HepG2 (cell line): ENCODE data around the gene VTI1B. TPM values are rescaled to one million over a fixed set of nuclear protein-coding genes. Genes with fewer than 3 reads are reported as not detected.

Source experiments
- ATAC-seq: fragments of 200-7000 bp; cut with Tn5 transposase; 3 replicates; pipeline ENCODE4 v1.9.1; 2020; ENCODE audit warnings: mild to moderate bottlenecking, moderate library complexity
- BruUV-seq: library from RNA; stranded (reverse); fragments of 400-500 nt; replicated peaks from 2 replicates; lab custom pipeline; 2021; lab: Mats Ljungman, UMichigan
- CTCF ChIA-PET: fragments of 300-600 bp; formaldehyde crosslinking; extraction: SDS; loops from one replicate; lab custom pipeline; 2021; ENCODE audit warnings: low total read pairs, inconsistent platforms, low intra/inter-chr PET ratio; lab: Yijun Ruan, JAX
- POLR2A ChIA-PET: fragments of 350-600 bp; sonication (Branson Sonifier 250); formaldehyde crosslinking; loops from one replicate; lab custom pipeline; 2020; ENCODE audit warnings: antibody characterized with exemption, inconsistent platforms; lab: Yijun Ruan, JAX
- DNase-seq: peaks from one replicate; pipeline ENCODE4 v3.0.0-alpha.2; 2015; ENCODE audit warnings: low spot score
- FAIRE-seq: peaks from 3 replicates; lab custom pipeline; 2011; peaks lifted over from hg19 to GRCh38; lab: Jason Lieb, UNC
- H2AFZ ChIP-seq: one replicate; pipeline ENCODE4 v1.6.1; 2011; ENCODE audit warnings: low read length, inconsistent platforms
- H3K27ac ChIP-seq: fragments of 300-600 bp; 3 replicates; pipeline ENCODE4 v1.8.0; 2011; ENCODE audit warnings: mixed run types, mild to moderate bottlenecking, mixed read lengths, low read length, inconsistent platforms; ENCODE audit not compliant: insufficient read depth; ENCODE audit errors: extremely low read length
- H3K27me3 ChIP-seq, 2 experiments: fragments of 200-600 bp in 1 of 2; 2 replicates in 1 of 2; 3 replicates in 1 of 2; pipeline versions ENCODE4 v1.6.0 to v1.8.0; 2011; ENCODE audit warnings: low read length in 2 of 2, mild to moderate bottlenecking in 2 of 2, moderate library complexity in 2 of 2, inconsistent platforms in 1 of 2; ENCODE audit not compliant: insufficient read depth in 2 of 2, control insufficient read depth in 1 of 2
- H3K36me3 ChIP-seq, 2 experiments: fragments of 200-600 bp in 1 of 2; replicated peaks in 1 of 2; 2 replicates in 1 of 2; 3 replicates in 1 of 2; pipeline versions ENCODE4 v1.5.1 to v1.8.0; 2011; ENCODE audit warnings: low read length in 2 of 2, inconsistent platforms in 1 of 2; ENCODE audit not compliant: insufficient read depth in 2 of 2, control insufficient read depth in 1 of 2
- H3K4me1 ChIP-seq: 2 replicates; pipeline ENCODE4 v1.5.1; 2012; ENCODE audit warnings: low read length, inconsistent platforms; ENCODE audit not compliant: insufficient read depth
- H3K4me2 ChIP-seq: 2 replicates; pipeline ENCODE4 v1.6.0; 2011; ENCODE audit warnings: low read depth, low read length, inconsistent platforms
- H3K4me3 ChIP-seq, 3 experiments: fragments of 200-600 bp in 1 of 3; sonication (generic), shearing (Covaris generic) in 1 of 3; replicated peaks in 1 of 3; 2 replicates each; pipeline ENCODE4 v1.5.1; 2011 to 2016; ENCODE audit warnings: low read length in 3 of 3, inconsistent platforms in 2 of 3, low read depth in 2 of 3, mild to moderate bottlenecking in 2 of 3, control low read depth in 1 of 3, mixed read lengths in 1 of 3; ENCODE audit not compliant: insufficient read depth in 1 of 3
- H3K79me2 ChIP-seq: one replicate; pipeline ENCODE4 v1.6.1; 2011; ENCODE audit warnings: low read length, inconsistent platforms; ENCODE audit not compliant: insufficient read depth
- H3K9ac ChIP-seq: 2 replicates; pipeline ENCODE4 v1.6.0; 2011; ENCODE audit warnings: mild to moderate bottlenecking, low read depth, low read length, inconsistent platforms; ENCODE audit not compliant: insufficient read depth
- H3K9me3 ChIP-seq: 2 replicates; pipeline ENCODE4 v1.5.1; 2012; ENCODE audit warnings: mild to moderate bottlenecking, low read length
- H4K20me1 ChIP-seq: 2 replicates; pipeline ENCODE4 v1.6.0; 2011; ENCODE audit warnings: inconsistent platforms, mild to moderate bottlenecking, low read length, moderate library complexity; ENCODE audit not compliant: insufficient read depth
- BATF2 ChIP-seq: sonication (generic); formaldehyde crosslinking; IDR thresholded peaks from 2 replicates; pipeline ENCODE4 v1.8.0; 2022; ENCODE audit warnings: mild to moderate bottlenecking, missing genetic modification reagents, moderate library complexity
- FOXP4 ChIP-seq: sonication (generic); formaldehyde crosslinking; IDR thresholded peaks from 2 replicates; pipeline ENCODE4 v1.4.0; 2020; ENCODE audit warnings: missing genetic modification reagents
- NFAT5 ChIP-seq: sonication (generic); formaldehyde crosslinking; IDR thresholded peaks from 2 replicates; pipeline ENCODE4 v1.4.0; 2020; ENCODE audit warnings: missing genetic modification reagents
- NFATC3 ChIP-seq: sonication (generic); formaldehyde crosslinking; IDR thresholded peaks from 2 replicates; pipeline ENCODE4 v1.5.1; 2020; ENCODE audit warnings: mild to moderate bottlenecking, missing genetic modification reagents
- NFKB2 ChIP-seq: sonication (generic); formaldehyde crosslinking; IDR thresholded peaks from 2 replicates; pipeline ENCODE4 v1.4.0; 2020; ENCODE audit warnings: missing genetic modification reagents, borderline replicate concordance
- TRIM24 ChIP-seq: sonication (generic); formaldehyde crosslinking; IDR thresholded peaks from 2 replicates; pipeline ENCODE4 v1.8.0; 2022; ENCODE audit warnings: mild to moderate bottlenecking, missing genetic modification reagents
- ZNF280D ChIP-seq: sonication (generic); formaldehyde crosslinking; IDR thresholded peaks from 2 replicates; pipeline ENCODE4 v1.5.1; 2020; ENCODE audit warnings: mild to moderate bottlenecking, missing genetic modification reagents
- WGBS: methylation state at CpG from one replicate; pipeline ENCODE4 v1.1.6; 2017; ENCODE audit warnings: low lambda C conversion rate; 5-methylcytosine and 5-hydroxymethylcytosine counted together
- in situ Hi-C: cut with HindIII; loops from 2 replicates; pipeline ENCODE4 v1.10.0; 2017; ENCODE audit warnings: low pct_unique_long_range_greater_than_20kb; ENCODE audit not compliant: extremely low pct_ligation_motif_present
- intact Hi-C: fragments of 100-400 bp; cut with micrococcal nuclease; formaldehyde crosslinking; loops from one replicate; pipeline ENCODE4 v1.10.0; 2022; ENCODE audit not compliant: unreplicated experiment
- polyA plus RNA-seq, 8 experiments: library from polyadenylated mRNA; depleted of rRNA in 3 of 8; stranded (reverse) in 7 of 8; unstranded in 1 of 8; fragments of >200 nt; fragmentation: Illumina TruSeq in 4 of 8; extraction: Trizol in 4 of 8; gene quantifications; 2 replicates each; pipeline versions ENCODE4 v1.2.1 to v1.2.3, GENCODE V29; 2011 to 2016; ENCODE audit warnings: low read depth in 4 of 8, missing spikeins in 1 of 8, mixed read lengths in 1 of 8; ENCODE audit not compliant: insufficient read depth in 1 of 8
- total RNA-seq, 5 experiments: library from RNA; depleted of rRNA; stranded (reverse); fragments of >200 nt; fragmentation: Illumina TruSeq; extraction: Trizol; gene quantifications; 2 replicates each; pipeline ENCODE4 v1.2.3, GENCODE V29; 2016; ENCODE audit warnings: low read depth in 1 of 5
- TF ChIP-seq, protein P1 (sequence below): sonication (generic); formaldehyde crosslinking; IDR thresholded peaks from 2 replicates; pipeline ENCODE4 v1.9.0; 2021; ENCODE audit warnings: missing genetic modification reagents, mild to moderate bottlenecking, borderline replicate concordance
- TF ChIP-seq, protein P2 (sequence below): sonication (generic); formaldehyde crosslinking; IDR thresholded peaks from 2 replicates; pipeline ENCODE4 v1.5.0; 2020; ENCODE audit warnings: mild to moderate bottlenecking, missing genetic modification reagents, moderate library complexity

VTI1B gene
- total and polyA plus RNA-seq, 2 of the 13 experiments (the other 11 are each of a cell fraction or from before 2014, with no cell fraction given) = 39.0 to 103 TPM

GRCh38 chr14:67680121-67680602 lies 5.7 kb upstream of the VTI1B start:
- in situ Hi-C loops (no loop called here), intact Hi-C loops (no loop called here)
- peaks cover 15 to 76% of the 10 kb centered on the region in 2 experiments for H3K36me3 ChIP-seq
- WGBS = 97% methylated on average over 3 of the region's 3 CpGs
- ATAC-seq (no peak), DNase-seq (no peak), FAIRE-seq (no peak)
- H3K9me3 ChIP-seq = no peaks in the 10 kb centered on the region
- H2AFZ ChIP-seq = no peak overlapping the region
- H3K4me2 ChIP-seq = no peak overlapping the region
- H4K20me1 ChIP-seq = no peaks in the 10 kb centered on the region
- no peak overlapping the region for H3K27ac ChIP-seq
- no peaks in the 10 kb centered on the region for H3K27me3 ChIP-seq
- BruUV-seq = no TSS peak
- no peak overlapping the region for H3K4me3 ChIP-seq
- CTCF ChIA-PET = no interaction called here
- H3K79me2 ChIP-seq = peaks cover 10% of the 10 kb centered on the region
- H3K4me1 ChIP-seq = peaks cover 6% of the 10 kb centered on the region
- H3K9ac ChIP-seq = no peak overlapping the region
- POLR2A ChIA-PET = no interaction called here
- TF ChIP-seq BATF2 (no peak), ZNF280D (no peak), NFKB2 (CRISPR knock-in tag) (no peak), TRIM24 (CRISPR knock-in tag) (no peak), NFATC3 (CRISPR knock-in tag) (no peak), FOXP4 (no peak), NFAT5 (CRISPR knock-in tag) (no peak)
- TF ChIP-seq, protein P1, sequence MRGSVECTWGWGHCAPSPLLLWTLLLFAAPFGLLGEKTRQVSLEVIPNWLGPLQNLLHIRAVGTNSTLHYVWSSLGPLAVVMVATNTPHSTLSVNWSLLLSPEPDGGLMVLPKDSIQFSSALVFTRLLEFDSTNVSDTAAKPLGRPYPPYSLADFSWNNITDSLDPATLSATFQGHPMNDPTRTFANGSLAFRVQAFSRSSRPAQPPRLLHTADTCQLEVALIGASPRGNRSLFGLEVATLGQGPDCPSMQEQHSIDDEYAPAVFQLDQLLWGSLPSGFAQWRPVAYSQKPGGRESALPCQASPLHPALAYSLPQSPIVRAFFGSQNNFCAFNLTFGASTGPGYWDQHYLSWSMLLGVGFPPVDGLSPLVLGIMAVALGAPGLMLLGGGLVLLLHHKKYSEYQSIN (CRISPR knock-in tag) = no peak
- TF ChIP-seq, protein P2, sequence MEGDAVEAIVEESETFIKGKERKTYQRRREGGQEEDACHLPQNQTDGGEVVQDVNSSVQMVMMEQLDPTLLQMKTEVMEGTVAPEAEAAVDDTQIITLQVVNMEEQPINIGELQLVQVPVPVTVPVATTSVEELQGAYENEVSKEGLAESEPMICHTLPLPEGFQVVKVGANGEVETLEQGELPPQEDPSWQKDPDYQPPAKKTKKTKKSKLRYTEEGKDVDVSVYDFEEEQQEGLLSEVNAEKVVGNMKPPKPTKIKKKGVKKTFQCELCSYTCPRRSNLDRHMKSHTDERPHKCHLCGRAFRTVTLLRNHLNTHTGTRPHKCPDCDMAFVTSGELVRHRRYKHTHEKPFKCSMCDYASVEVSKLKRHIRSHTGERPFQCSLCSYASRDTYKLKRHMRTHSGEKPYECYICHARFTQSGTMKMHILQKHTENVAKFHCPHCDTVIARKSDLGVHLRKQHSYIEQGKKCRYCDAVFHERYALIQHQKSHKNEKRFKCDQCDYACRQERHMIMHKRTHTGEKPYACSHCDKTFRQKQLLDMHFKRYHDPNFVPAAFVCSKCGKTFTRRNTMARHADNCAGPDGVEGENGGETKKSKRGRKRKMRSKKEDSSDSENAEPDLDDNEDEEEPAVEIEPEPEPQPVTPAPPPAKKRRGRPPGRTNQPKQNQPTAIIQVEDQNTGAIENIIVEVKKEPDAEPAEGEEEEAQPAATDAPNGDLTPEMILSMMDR = no peak
